ENCODE data around the gene TP53AIP1. TPM values are rescaled to one million over a fixed set of nuclear protein-coding genes. Genes with fewer than 3 reads are reported as not detected.
A peak's percentile ranks its signal among the peaks of the same experiment; 100 is the strongest.

Gene TP53AIP1
- not detected for polyA plus RNA-seq (2012; ENCODE audit: insufficient read depth, insufficient read length)

- H3K4me3 ChIP-seq (ENCODE audit: low read length) = no peak within 1 kb of the TSS
- no peak for DNase-seq (ENCODE audit: low read depth, low spot score)
These were observed at the start of gene TP53AIP1 for GRCh38 chr11:128942817-128943427. TP53AIP1 (minus strand) TSS chr11:128942871; CDS start chr11:128937818, 5,053 bp downstream.

GRCh38 chr11:128988242-128988970 is 45.7 kb upstream of the TP53AIP1 start:
- no peak overlapping the region for H3K4me3 ChIP-seq (ENCODE audit: low read length)
- DNase-seq (ENCODE audit: low read depth, low spot score) = no peak

GRCh38 chr11:128985880-128986279 is 43.2 kb upstream of the TP53AIP1 start:
- no peak for DNase-seq (ENCODE audit: low read depth, low spot score)
- H3K4me3 ChIP-seq (ENCODE audit: low read length) = no peak overlapping the region

GRCh38 chr11:128983023-128983422 is 40.4 kb upstream of the TP53AIP1 start:
- H3K4me3 ChIP-seq (ENCODE audit: low read length) = no peak overlapping the region
- DNase-seq (ENCODE audit: low read depth, low spot score) = no peak

GRCh38 chr11:128981254-128981653 is 38.6 kb upstream of the TP53AIP1 start:
- no peak overlapping the region for H3K4me3 ChIP-seq (ENCODE audit: low read length)
- DNase-seq (ENCODE audit: low read depth, low spot score) = no peak

- no peak overlapping the region for H3K4me3 ChIP-seq (ENCODE audit: low read length)
- peak; percentile 42 for DNase-seq (ENCODE audit: low read depth, low spot score)
These were observed 28.0 kb upstream of the TP53AIP1 start for GRCh38 chr11:128970598-128971190.

- H3K4me3 ChIP-seq (ENCODE audit: low read length) = no peak overlapping the region
- DNase-seq (ENCODE audit: low read depth, low spot score) = no peak
These were observed 26.2 kb upstream of the TP53AIP1 start for GRCh38 chr11:128968916-128969315.

- no peak overlapping the region for H3K4me3 ChIP-seq (ENCODE audit: low read length)
- no peak for DNase-seq (ENCODE audit: low read depth, low spot score)
These were observed 24.9 kb upstream of the TP53AIP1 start for GRCh38 chr11:128967578-128967977.

GRCh38 chr11:128965485-128965884 is 22.8 kb upstream of the TP53AIP1 start:
- DNase-seq (ENCODE audit: low read depth, low spot score) = peak; percentile 41
- H3K4me3 ChIP-seq (ENCODE audit: low read length) = no peak overlapping the region

GRCh38 chr11:128964463-128964930 is 21.8 kb upstream of the TP53AIP1 start:
- H3K4me3 ChIP-seq (ENCODE audit: low read length) = no peak overlapping the region
- no peak for DNase-seq (ENCODE audit: low read depth, low spot score)

- DNase-seq (ENCODE audit: low read depth, low spot score) = peak; percentile 39
- H3K4me3 ChIP-seq (ENCODE audit: low read length) = no peak overlapping the region
These were observed 21.2 kb upstream of the TP53AIP1 start for GRCh38 chr11:128963744-128964325.

- H3K4me3 ChIP-seq (ENCODE audit: low read length) = no peak overlapping the region
- no peak for DNase-seq (ENCODE audit: low read depth, low spot score)
These were observed 20.2 kb upstream of the TP53AIP1 start for GRCh38 chr11:128962896-128963295.

- no peak overlapping the region for H3K4me3 ChIP-seq (ENCODE audit: low read length)
- no peak for DNase-seq (ENCODE audit: low read depth, low spot score)
These were observed 19.0 kb upstream of the TP53AIP1 start for GRCh38 chr11:128961645-128962044.

GRCh38 chr11:128957202-128957482 is 14.5 kb upstream of the TP53AIP1 start:
- no peak overlapping the region for H3K4me3 ChIP-seq (ENCODE audit: low read length)
- DNase-seq (ENCODE audit: low read depth, low spot score) = no peak

GRCh38 chr11:128956401-128957201 is 13.9 kb upstream of the TP53AIP1 start:
- peak; percentile 44 for DNase-seq (ENCODE audit: low read depth, low spot score)
- H3K4me3 ChIP-seq (ENCODE audit: low read length) = no peak overlapping the region

GRCh38 chr11:128955636-128956035 is 13.0 kb upstream of the TP53AIP1 start:
- no peak overlapping the region for H3K4me3 ChIP-seq (ENCODE audit: low read length)
- DNase-seq (ENCODE audit: low read depth, low spot score) = no peak

GRCh38 chr11:128953151-128953550 is 10.5 kb upstream of the TP53AIP1 start:
- no peak overlapping the region for H3K4me3 ChIP-seq (ENCODE audit: low read length)
- no peak for DNase-seq (ENCODE audit: low read depth, low spot score)

GRCh38 chr11:128949791-128950454 is 7.3 kb upstream of the TP53AIP1 start:
- no peak overlapping the region for H3K4me3 ChIP-seq (ENCODE audit: low read length)
- no peak for DNase-seq (ENCODE audit: low read depth, low spot score)

- no peak for DNase-seq (ENCODE audit: low read depth, low spot score)
- no peak overlapping the region for H3K4me3 ChIP-seq (ENCODE audit: low read length)
These were observed 5.9 kb upstream of the TP53AIP1 start for GRCh38 chr11:128948583-128948982.

Data from Jurkat, Clone E6-1 (cell line).